Measurements from ENCODE around the gene CHD3.

DNA sequence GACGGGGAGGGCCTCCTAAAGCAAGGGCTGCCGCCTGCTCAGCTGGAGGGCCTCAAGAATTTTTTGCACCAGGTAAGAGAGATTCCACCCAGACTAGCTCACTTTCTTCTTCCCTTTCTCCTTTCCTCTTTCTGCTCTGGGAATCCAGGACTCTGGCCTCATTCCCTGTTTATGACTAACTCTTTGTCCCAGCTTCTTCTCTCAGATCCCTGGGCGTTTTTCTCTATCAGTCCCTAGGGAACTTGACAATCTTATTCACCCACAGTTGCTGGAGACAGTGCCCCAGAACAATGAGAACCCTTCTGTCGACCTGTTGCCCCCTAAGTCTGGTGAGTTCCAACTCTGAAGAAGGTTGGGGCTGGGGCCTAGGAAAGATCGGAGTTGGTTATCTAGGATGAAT, 59.1 kb downstream of the CHD3 start:
- TF ChIP-seq, protein P1, sequence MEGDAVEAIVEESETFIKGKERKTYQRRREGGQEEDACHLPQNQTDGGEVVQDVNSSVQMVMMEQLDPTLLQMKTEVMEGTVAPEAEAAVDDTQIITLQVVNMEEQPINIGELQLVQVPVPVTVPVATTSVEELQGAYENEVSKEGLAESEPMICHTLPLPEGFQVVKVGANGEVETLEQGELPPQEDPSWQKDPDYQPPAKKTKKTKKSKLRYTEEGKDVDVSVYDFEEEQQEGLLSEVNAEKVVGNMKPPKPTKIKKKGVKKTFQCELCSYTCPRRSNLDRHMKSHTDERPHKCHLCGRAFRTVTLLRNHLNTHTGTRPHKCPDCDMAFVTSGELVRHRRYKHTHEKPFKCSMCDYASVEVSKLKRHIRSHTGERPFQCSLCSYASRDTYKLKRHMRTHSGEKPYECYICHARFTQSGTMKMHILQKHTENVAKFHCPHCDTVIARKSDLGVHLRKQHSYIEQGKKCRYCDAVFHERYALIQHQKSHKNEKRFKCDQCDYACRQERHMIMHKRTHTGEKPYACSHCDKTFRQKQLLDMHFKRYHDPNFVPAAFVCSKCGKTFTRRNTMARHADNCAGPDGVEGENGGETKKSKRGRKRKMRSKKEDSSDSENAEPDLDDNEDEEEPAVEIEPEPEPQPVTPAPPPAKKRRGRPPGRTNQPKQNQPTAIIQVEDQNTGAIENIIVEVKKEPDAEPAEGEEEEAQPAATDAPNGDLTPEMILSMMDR (IDR thresholded peaks at IDR 0.05), result no peak
- TF ChIP-seq MXI1 (IDR thresholded peaks at IDR 0.05; ENCODE audit: low read depth, low read length), result no peak
- no peak for TF ChIP-seq JUND (IDR thresholded peaks at IDR 0.05)
- no peak for TF ChIP-seq RFX5 (IDR thresholded peaks at IDR 0.05; ENCODE audit: low read length)
- no peak for TF ChIP-seq SMC3 (IDR thresholded peaks at IDR 0.05; ENCODE audit: low read depth, low read length)
- no peak for TF ChIP-seq EZH2phosphoT487 (IDR thresholded peaks at IDR 0.05; ENCODE audit: borderline replicate concordance, low read depth)
- no peak for TF ChIP-seq EP300 (IDR thresholded peaks at IDR 0.05; ENCODE audit: borderline replicate concordance in 1 of 2, low read depth in 1 of 2, low read length in 1 of 2)
- no peak for TF ChIP-seq SIN3A (IDR thresholded peaks at IDR 0.05; ENCODE audit: borderline replicate concordance, low read depth, low read length)
- TF ChIP-seq YY1 (IDR thresholded peaks at IDR 0.05; ENCODE audit: low read depth), result no peak
- TF ChIP-seq, protein P2, sequence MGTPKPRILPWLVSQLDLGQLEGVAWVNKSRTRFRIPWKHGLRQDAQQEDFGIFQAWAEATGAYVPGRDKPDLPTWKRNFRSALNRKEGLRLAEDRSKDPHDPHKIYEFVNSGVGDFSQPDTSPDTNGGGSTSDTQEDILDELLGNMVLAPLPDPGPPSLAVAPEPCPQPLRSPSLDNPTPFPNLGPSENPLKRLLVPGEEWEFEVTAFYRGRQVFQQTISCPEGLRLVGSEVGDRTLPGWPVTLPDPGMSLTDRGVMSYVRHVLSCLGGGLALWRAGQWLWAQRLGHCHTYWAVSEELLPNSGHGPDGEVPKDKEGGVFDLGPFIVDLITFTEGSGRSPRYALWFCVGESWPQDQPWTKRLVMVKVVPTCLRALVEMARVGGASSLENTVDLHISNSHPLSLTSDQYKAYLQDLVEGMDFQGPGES (IDR thresholded peaks at IDR 0.05; ENCODE audit: low read depth, low read length), result no peak
- no peak for TF ChIP-seq POLR2AphosphoS5 (IDR thresholded peaks at IDR 0.05; ENCODE audit: low read depth, low read length)

Data from SK-N-SH (cell line).